Stimulated activated naive CD4-positive, alpha-beta T cell (primary cell): ENCODE data around the gene KLHDC7A.

ENCODE experiments used
- DNase-seq, 6 experiments: peaks; one replicate each; lab custom pipeline; 2025; lab: John Stamatoyannopoulos, UW

Gene KLHDC7A

DNA sequence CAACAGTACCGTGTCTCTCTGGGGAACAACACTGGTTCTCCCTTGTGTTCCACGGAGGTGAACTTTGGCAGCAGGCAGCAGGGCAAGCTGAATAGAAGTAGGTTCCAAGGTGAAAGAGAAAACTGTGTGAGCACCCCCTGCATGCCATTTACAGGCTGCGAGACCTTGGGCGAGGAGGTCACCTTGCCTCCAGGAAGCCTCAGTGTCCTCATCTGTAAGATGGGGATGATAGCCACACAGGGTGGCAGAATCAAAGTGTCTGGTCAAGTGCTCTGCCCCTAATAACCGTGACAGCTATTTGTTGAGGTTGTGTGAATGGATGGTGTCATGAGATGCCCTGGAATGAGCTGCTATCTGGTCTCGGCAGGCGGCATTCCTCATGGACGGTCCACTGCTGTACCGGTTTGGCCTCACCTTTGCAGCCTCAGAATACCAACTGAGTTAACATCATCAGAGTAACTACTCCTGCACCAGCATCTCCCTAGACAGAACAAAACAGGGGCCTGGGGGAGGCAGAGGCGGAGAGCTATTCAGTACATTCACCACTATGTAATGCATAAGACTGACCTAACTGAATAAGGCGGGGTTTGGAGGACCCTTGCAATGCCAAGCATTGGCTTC is 7.4 kb upstream of the KLHDC7A start:
- no peak for DNase-seq

DNA sequence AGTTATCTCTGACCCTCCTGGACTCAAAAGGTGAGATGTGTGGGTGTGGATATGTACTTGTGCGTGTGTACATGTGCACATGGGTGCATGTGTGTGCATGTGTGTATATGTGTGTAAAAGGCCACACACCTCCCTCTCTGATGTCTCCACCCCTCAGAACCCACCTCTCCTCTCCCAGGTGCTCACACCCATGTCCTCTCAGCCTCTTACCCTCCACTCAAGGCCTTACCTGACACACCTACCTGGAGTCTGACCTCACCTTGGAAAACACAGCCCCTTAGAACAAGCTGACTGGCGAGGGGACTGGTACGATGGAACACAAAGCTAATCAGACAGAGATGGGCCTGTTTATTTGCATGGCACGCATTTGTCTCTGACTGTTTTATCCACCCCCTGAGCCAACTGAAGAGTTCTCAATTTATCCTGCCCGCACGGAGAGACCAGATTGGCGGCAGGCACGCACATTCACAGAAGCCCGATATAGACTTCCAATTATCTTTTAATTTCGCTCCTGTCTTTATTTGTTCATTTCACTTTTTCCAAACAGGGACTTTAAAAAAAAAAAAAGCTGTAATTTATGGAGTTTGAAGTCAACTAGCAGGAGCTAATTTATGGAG is 6.1 kb upstream of the KLHDC7A start:
- no peak for DNase-seq

DNA sequence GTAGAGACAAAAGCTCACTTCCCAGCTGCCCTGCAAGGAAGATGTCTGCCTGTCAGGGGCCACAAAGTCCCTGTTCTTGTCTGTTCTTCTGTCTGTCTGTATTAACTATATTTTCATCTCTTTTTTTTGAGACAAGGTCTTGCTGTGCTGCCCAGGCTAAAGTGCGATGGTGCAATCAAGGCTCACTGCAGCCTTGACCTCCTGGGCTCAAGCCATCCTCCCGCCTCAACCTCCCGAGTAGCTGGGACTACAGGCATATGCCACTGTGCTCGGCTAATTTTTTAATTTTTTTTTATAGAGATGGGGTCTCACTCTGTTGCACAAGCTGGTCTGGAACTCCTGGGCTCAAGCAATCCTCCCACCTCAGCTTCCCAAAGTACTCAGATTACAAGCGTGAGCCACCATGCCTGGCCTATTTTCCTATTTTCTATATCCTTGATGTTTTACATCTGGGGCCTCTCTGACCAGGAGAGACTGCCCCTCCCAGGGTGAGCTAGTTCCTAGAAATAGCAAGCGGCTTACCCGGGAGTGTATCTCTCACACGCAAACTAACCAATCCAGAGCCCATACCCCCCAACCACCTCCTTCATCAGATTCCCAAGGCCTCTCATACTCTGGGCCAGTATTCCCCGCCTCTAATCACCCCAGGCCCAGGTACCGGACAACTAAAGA is 5.4 kb upstream of the KLHDC7A start:
- DNase-seq = no peak

DNA sequence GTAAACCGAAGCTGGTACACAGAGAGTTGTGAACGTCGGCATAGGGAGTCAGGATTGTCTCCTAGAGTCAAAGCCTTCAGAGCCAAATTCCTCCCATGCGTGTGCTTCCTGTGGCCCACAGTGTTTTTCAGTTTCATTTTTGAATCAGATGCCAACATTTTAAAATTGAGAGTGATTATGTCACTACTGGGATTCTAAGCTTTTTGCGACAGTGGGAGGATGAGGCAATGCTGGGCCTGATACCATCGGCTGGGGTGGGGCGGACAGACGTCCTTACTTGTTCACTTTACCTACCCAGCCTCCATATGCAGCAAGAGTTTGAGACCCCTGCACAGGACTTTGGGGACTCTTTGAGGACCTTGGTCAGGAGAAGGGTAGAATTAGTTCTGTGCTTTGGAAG is 1.3 kb upstream of the KLHDC7A start:
- DNase-seq = no peak

DNA sequence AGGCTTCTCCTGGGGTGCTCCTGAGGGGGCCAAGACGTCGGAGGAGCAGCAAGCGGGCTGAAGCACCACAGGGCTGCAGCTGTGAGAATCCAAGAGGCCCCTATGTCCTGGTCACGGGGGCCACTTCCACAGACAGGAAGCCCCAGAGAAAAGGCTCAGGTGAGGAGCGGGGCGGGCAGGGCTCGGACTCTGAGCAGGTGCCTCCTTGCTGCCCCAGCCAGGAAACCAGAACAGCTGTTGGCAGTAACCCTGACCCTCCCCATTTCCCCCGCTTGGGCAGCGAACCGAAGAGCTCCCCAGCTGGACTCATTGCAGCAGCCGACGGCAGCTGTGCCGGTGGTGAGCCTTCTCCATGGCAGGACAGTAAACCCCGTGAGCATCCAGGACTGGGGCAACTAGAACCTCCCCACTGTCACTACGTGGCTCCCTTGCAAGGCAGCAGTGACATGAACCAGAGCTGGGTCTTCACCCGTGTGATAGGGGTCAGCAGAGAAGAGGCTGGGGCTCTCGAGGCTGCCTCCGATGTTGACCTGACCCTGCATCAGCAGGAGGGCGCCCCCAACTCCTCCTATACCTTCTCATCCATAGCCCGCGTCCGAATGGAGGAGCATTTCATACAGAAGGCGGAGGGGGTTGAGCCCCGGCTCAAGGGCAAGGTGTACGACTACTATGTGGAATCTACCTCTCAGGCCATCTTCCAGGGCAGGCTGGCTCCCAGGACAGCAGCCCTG is 625 bp downstream of the KLHDC7A start:
- DNase-seq = no peak

DNA sequence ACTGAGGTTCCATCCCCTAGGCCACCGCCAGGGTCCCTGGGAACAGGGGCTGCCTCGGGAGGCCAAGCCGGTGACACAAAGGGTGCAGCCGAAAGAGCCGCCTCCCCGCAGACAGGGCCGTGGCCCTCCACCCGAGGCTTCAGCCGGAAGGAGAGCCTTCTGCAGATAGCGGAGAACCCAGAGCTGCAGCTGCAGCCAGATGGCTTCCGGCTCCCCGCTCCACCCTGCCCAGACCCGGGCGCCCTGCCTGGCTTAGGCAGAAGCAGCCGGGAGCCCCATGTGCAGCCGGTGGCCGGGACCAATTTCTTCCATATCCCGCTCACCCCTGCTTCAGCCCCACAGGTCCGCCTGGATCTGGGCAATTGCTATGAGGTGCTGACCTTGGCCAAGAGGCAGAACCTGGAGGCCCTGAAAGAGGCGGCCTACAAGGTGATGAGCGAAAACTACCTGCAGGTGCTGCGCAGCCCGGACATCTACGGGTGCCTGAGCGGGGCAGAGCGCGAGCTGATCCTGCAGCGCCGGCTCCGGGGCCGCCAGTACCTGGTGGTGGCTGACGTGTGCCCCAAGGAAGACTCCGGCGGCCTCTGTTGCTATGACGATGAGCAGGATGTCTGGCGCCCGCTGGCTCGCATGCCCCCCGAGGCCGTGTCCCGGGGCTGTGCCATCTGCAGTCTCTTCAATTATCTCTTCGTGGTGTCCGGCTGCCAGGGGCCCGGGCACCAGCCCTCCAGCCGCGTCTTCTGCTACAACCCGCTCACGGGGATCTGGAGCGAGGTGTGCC is 1.4 kb downstream of the KLHDC7A start:
- no peak for DNase-seq

DNA sequence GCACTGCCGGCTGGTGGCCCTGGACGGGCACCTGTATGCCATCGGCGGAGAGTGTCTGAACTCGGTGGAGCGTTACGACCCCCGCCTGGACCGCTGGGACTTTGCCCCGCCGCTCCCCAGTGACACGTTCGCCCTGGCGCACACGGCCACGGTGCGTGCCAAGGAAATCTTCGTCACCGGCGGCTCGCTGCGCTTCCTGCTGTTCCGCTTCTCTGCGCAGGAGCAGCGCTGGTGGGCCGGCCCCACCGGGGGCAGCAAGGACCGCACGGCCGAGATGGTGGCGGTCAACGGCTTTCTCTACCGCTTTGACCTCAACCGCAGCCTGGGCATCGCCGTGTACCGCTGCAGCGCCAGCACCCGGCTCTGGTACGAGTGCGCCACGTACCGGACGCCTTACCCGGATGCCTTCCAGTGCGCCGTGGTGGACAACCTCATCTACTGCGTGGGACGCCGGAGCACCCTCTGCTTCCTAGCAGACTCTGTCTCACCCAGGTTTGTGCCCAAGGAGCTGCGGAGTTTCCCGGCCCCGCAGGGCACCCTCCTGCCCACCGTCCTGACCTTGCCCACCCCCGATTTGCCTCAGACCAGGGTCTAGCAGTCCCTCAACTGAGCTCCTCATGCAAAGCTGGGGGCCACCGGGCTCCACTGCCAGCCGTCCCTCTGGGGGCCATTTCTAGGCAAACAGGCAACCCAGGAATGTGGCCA is 2.1 kb downstream of the KLHDC7A start:
- no peak for DNase-seq

DNA sequence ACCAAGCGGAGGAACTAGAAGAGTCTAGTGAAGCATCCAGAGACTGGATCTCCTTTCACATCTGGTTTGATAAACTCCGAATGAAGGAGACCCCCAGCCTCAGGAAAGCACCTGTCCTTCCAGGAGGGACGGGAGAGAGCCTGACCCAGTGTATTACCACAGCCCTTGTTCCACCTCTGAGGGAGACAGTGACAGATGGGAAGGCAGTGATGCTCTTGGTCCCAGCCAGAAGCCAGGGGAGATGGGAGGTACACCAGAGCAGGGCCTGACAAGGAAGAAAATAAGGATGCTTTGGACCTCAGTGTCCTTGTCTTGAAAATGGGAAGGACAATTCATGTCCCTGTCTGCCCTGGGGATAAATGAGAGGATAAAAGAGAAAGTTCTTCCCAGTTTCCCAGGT is 3.5 kb downstream of the KLHDC7A start:
- DNase-seq = no peak

DNA sequence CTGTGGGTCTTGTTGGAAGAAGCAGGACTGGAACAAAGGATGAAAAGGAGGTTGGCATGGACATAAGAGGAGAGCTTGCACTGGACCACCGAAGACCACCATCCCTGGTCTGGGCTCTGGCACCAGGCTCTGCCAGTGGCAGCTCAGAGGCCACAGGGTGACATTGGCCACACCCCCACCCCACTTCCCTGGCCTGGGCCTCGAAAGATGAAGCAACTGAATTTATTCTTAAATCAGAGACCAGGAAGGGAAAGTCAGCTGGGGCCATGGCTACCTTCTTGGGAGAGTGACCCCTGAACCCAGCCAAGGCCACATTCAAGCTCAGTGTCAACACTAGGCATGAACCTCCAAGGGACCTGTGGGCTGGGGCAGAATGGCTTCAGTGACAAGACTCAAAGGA is 4.0 kb downstream of the KLHDC7A start:
- DNase-seq = no peak

DNA sequence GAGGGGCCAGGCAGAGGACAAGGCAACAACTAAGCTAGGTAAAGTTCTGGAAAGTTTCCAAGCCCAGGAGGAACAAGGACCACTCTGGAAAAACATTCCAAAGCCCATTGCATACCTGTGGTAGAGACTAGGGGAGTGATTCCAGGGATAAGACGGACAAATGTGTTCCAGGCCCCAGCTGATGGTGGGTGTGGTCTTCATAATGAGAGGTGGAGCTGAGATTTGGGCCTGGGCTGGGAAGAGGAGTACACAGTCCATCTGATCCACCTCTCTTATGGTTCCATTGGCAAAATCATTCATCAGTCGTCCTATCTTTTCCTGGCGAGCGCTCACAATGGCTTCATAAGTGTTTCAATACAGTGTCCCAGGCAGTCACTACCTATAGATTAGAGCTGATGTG is 4.5 kb downstream of the KLHDC7A start:
- DNase-seq = no peak

DNA sequence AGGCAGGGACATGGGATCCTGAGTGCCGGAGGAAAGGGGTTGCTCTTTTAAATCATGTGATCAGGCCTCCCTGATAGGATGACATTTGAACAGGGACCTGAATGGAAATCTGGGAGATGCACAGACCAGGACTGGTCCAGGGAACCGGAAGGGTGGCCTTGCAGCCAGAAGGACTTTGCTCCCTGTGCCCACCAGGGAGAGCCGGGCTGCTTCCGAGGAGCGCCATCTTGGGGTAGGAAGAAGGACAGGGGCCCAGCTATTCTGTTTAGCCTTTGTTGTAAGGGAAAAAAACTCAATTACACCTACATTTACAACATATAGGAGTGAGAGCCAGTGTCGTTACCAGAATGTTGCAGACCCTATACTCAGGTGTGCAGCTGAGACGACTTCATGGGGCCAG is 5.5 kb downstream of the KLHDC7A start:
- DNase-seq = no peak

DNA sequence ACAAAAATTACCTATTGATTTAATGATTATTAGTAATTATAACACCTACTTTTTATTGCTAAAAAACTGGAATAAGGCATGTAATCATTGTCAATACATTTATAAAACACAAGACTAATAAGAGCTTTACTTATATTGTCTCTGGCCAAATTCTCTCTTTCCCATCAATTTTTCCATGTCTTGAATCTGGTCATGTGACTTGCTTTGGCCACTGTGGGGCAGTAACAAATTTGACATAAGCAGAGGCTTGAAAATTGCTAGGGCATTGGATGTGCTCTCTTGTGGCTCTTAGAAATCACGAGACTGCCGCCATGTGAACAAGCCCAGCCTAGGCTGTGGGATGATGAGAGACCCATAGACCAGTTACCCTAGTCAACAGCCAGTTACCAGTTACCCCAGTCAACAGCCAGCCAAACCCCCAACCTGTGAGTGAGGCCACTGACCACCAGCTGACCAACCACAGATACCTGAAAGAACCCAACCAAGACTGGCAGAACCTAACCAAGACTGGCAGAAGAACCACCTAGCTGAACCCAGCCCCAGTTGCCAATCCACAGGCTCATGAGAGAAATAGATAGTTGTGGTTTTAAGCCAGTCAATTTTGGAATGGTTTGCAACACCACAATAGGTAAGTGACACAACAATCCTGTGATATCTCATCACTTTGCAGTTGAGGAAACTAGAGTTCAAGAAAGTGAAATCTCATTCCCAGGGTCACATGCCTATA is 8.8 kb downstream of the KLHDC7A start:
- DNase-seq = no peak

DNA sequence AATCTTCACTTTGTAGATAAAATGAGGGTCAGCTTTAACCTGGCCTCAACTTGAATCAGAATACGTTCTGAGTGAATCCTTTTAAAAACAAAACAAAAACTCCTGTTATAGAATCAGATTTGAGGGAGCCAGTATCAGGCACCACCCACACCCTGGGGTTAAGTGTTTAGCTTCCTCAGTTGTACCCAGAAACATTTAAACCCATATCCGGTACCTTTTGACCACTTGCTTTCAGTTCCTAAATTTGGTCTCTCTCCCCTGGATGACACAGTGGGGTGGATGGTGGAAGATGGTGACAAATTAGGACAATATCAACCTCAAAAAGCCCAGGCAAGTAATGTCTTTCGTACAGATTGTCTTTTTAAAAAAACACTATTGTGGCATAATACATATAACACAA is 10.4 kb downstream of the KLHDC7A start:
- no peak for DNase-seq

DNA sequence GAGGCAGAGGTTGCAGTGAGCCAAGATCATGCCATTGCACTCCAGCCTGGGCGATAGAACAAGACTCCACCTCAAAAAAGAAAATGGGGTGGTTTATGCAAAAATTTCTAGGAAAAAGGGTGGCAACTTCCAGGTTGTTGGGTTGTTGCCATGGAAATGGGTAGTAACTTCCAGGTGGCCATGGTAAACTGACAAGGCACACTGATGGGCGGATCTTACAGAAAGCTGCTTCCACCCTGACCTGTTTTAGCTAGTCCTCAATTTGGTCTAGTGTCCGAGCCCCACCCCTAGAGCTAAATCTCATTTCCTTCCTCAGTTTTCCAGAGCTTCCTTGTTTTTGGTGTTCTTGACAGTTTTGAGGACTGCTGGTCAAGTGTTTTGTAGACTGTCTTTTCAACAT is 13.6 kb downstream of the KLHDC7A start:
- DNase-seq = no peak

DNA sequence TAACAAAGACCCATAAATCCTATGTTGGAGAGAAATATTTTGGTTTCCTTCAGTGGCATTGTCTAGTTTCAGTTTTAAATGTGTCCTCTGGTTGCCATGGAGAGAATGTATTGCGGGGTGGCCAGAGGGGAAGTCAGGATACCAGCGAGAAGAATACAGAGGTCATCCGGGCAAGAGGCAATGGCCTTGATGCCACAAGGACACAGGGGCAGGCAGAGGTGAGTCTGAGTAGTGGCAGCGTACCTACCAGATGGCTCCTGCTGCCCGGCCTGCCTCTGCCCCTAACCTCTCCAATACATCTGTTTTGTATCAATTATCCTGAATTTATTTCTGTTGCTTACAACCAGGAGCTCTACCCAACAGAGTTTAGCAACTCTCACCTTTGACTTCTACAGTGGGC is 14.9 kb downstream of the KLHDC7A start:
- no peak for DNase-seq

DNA sequence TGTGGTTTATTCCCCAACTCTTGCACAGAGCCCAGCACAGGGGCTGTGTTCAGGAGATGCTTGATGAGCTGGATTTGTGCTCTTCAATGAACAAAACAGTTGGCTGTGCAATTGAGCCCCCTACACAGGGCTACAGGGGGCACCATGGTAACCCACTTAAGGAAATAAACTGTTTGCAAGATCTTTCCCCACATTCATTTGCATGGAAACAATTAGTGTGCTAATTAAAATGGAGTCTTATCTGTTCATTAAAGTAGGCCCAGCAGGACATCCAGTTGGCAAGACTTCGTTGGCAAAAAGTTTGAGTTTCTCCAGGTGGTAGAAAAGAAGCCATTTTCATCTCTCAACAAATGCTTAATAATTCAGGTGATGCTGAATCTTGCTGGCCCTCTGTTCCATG is 15.3 kb downstream of the KLHDC7A start:
- DNase-seq = no peak

DNA sequence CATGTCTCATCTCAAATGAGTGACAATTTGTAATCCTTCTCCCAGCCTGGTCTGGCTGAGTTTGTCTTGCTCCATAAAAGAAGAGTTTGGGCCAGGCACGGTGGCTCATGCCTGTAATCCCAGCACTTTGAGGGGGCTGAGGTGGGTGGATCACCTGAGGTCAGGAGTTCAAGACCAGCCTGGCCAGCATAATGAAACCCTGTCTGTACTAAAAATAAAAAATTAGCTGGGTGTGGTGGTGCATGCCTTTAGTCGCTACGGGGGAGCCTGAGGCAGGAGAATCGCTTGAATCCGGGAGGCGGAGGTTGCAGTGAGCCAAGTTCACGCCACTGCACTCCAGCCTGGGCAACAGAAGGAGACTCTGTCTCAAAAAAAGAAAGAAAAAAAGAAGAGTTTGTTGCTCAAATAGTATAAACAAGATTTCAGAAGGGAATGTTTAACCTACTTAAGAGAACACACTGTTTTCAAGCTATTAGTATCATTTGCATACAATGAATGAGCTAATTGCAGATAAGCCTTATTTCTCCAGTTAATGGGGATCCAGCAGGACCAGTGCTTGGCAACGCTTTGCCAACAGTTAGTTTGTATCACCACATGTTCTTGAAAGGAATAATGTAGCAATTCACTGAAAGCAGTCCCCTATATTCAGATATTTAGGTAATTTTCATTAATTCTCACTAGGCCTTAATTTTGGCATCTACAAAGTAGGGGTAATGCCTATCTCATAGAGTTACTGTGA is 15.9 kb downstream of the KLHDC7A start:
- no peak for DNase-seq

DNA sequence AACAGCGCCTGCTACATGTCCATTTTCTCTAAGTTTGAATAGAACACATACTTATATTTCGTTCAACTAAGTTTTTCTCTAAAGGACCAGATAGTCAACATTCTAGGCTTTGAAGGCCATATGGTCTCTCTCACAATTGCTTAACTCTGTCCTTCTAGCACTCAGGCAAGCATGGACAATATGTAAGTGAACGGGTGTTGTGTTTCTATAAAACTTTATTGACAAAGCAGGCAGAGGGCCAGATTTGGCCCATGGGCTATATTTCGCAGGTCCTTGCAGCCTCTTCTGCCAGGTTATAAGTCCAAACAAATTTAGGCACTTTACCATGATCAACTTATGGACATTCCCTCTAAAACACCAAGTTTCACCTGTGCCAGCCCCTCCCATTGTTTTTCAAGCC is 21.1 kb downstream of the KLHDC7A start:
- DNase-seq = no peak

DNA sequence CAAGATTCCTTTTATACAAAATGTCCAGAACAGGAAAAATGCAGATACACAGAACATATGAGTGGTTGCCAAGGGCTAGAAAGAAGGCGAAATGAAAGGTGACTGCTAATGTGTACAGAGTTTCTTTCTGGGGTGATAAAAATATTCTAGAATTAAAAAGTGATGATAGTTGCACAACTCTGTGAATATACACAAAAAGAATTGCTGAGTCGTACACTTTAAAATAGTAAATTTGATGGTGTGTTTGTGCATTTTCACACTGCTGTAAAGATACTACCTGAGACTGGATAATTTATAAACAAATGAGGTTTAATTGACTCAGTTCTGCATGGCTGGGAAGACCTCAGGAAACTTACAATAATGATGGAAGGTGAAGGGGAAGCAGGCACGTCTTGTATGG is 23.9 kb downstream of the KLHDC7A start:
- DNase-seq = no peak

DNA sequence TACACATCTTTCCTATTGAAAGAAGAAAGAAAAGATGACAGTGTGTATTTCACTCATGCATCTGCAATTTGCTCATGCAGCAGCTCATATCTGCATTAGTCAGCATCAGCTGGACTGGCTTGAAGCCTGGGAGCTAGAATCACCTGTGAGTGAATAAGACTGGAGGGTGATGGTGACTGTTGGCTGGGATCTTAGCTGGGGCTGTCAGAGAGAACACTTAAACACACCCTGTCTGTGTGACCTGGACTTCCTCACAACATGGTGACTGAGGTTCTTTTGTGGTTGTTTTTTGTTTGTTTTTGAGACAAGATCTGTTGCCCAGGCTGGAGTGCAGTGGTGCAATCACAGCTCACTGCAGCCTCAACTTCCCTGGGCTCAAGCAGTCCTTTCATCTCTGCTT is 24.9 kb downstream of the KLHDC7A start:
- no peak for DNase-seq
